Adrenal gland (tissue), 19 donors: ENCODE data around the gene NXPH3. TPM values are rescaled to one million over a fixed set of nuclear protein-coding genes. Genes with fewer than 3 reads are reported as not detected.

Source experiments
- DNase-seq, 7 donors: peaks; one replicate each; pipeline ENCODE4 v3.0.0-alpha.2; 2019 to 2020
- H3K27ac ChIP-seq, 5 donors: fragments of 200-600 bp; sonication (generic) in 4 of 5; 1 replicate in 3 of 5; 2 replicates in 2 of 5; pipeline versions ENCODE4 v1.5.1 to v1.8.0; 2016 to 2020; ENCODE audit warnings: mild to moderate bottlenecking in 1 of 5
- H3K27me3 ChIP-seq: fragments of 200-600 bp; 2 replicates; pipeline ENCODE4 v1.8.0; 2021
- H3K36me3 ChIP-seq, 2 donors: fragments of 200-600 bp; replicated peaks in 1 of 2; 1 replicate in 1 of 2; 2 replicates in 1 of 2; pipeline versions ENCODE4 v1.5.1 to v1.8.0; 2018 to 2022
- H3K4me1 ChIP-seq, 2 donors: fragments of 200-600 bp; replicated peaks in 1 of 2; 1 replicate in 1 of 2; 2 replicates in 1 of 2; pipeline versions ENCODE4 v1.5.1 to v1.8.0; 2018 to 2021
- H3K4me3 ChIP-seq, 4 donors: fragments of 200-600 bp; sonication (generic) in 3 of 4; one replicate each; pipeline ENCODE4 v1.5.1; 2016 to 2018
- H3K9me3 ChIP-seq, 3 donors: fragments of 200-600 bp; sonication (generic) in 1 of 3; replicated peaks in 1 of 3; 1 replicate in 2 of 3; 2 replicates in 1 of 3; pipeline versions ENCODE4 v1.5.1 to v1.8.0; 2016 to 2021
- CTCF ChIP-seq, 6 experiments: fragments of 450-650 bp in 4 of 6; fragments of 200-600 bp in 2 of 6; sonication (generic) in 1 of 6; IDR thresholded peaks; 1 replicate in 5 of 6; 2 replicates in 1 of 6; pipeline versions ENCODE4 v1.5.1 to v1.8.0; 2016 to 2021; ENCODE audit warnings: antibody characterized with exemption in 6 of 6, mild to moderate bottlenecking in 2 of 6, moderate library complexity in 1 of 6
- POLR2A ChIP-seq, 2 donors: fragments of 450-650 bp; IDR thresholded peaks; one replicate each; pipeline ENCODE4 v1.6.1; 2017; ENCODE audit warnings: antibody characterized with exemption in 2 of 2, mild to moderate bottlenecking in 2 of 2, moderate library complexity in 1 of 2
- WGBS, 4 donors: extraction: QIAGEN DNeasy Blood & Tissue Kit in 2 of 4; methylation state at CpG; one replicate each; pipeline versions ENCODE4 v1.1.5 to v1.1.7; 2013 to 2017; 5-methylcytosine and 5-hydroxymethylcytosine counted together
- intact Hi-C, 2 donors: fragments of 100-400 bp; cut with DNase I; formaldehyde crosslinking; loops; one replicate each; pipeline versions ENCODE4 v1.14.1 to v1.15.0; 2022 to 2023
- long read RNA-seq, 10 donors: library from polyadenylated mRNA in 3 of 10; unstranded in 2 of 10; stranded (forward) in 1 of 10; transcript quantifications; one replicate each; pipeline ENCODE4 v2.0.0 and lab custom pipeline, GENCODE V29; 2021 to 2026
- polyA plus RNA-seq, 3 donors: library from polyadenylated mRNA; stranded (reverse); fragments of 200-250 nt in 2 of 3; fragments of 350-450 nt in 1 of 3; fragmentation: Illumina TruSeq in 1 of 3; extraction: RNeasy Lipid Tissue Mini Kit (QIAGEN cat#74804) in 1 of 3; gene quantifications; one replicate each; pipeline ENCODE4 v1.2.3, GENCODE V29; 2013 to 2014
- total RNA-seq, 9 donors: library from RNA; depleted of rRNA in 4 of 9; stranded (reverse); fragments of >200 nt in 4 of 9; fragments of 120-200 nt in 1 of 9; fragmentation: NEBNext Ultra II Directional in 1 of 9; extraction: Animal tissue kit (Norgen Biotek cat#: 25700) in 1 of 9; gene quantifications; one replicate each; pipeline versions ENCODE4 v1.1.0 to v1.2.4, GENCODE V29; 2013 to 2023
- donor health status: healthy with polysubstance abuse.
- donor health status: Bipolar disorder and iron deficiency.
- donor health status: DM: yes; HTN: yes; CAD: no.
- donor health status: DM: no; HTN: no; CAD: no.
- donor health status: DM: no; HTN: no; CAD: no.
- donor health status: DM: yes; HTN: yes; CAD: no.

Gene NXPH3
- total RNA-seq, result 1 to 10 TPM in 6 of 9 donors, under 1 TPM in 3; 0.30 to 6.1 (median 1.3) TPM
- polyA plus RNA-seq, result 1 to 10 TPM in 1 of 3 donors, under 1 TPM in 2; 0.80 to 1.3 (median 0.88) TPM
- long read RNA-seq, donor 1, result 0 reads
- long read RNA-seq, donor 2, result 0 reads
- long read RNA-seq, donor 3, result 0 reads
- long read RNA-seq, donor 4, result 0 reads
- long read RNA-seq, donor 5, partial matches to known transcripts, result 0 of 1 reads
- long read RNA-seq, donor 5, other reads (novel, unspliced or antisense), result 0 of 1 reads
- long read RNA-seq, donor 6, result 0 reads
- long read RNA-seq, donor 7, full-length matches to known transcripts, result 1 of 1 reads
- long read RNA-seq, donor 7, partial matches to known transcripts, result 0 of 1 reads
- long read RNA-seq, donor 7, other reads (novel, unspliced or antisense), result 0 of 1 reads
- long read RNA-seq, donor 8, result 0 reads
- long read RNA-seq, donor 9, full-length matches to known transcripts, result 2 of 2 reads
- long read RNA-seq, donor 9, partial matches to known transcripts, result 0 of 2 reads
- long read RNA-seq, donor 9, other reads (novel, unspliced or antisense), result 0 of 2 reads
- long read RNA-seq, donor 10, result 0 reads

- intact Hi-C loops, result loop anchor here (10.0 kb wide), 2 partner anchors 279 to 419 kb away; partner anchors contain the start of gene DLX3 (in 1 of the 2)
- H3K27ac ChIP-seq, result peak within 1 kb of the TSS in 2 of 5 donors; percentile 38 to 45
- peak in 4 of 7 donors; percentile 47 to 58 (median 49) for DNase-seq
Observed at GRCh38 chr17:49575679-49576087, at the start of gene NXPH3. Gene NXPH3, plus strand, starts transcription at chr17:49575871. Its CDS starts 349 bp downstream, at chr17:49576220.

GRCh38 chr17:49527927-49528651 lies 47.6 kb upstream of the NXPH3 start:
- no peaks in the 10 kb centered on the region for H3K9me3 ChIP-seq
- H3K27me3 ChIP-seq, result peaks cover 4% of the 10 kb centered on the region
- peak in 1 of 7 donors; percentile 8 for DNase-seq
- TF ChIP-seq POLR2A (IDR thresholded peaks at IDR 0.05), result no peak
- TF ChIP-seq CTCF (IDR thresholded peaks at IDR 0.05), result no peak
- H3K27ac ChIP-seq, result no peak overlapping the region
- no peak overlapping the region for H3K4me3 ChIP-seq
- no peaks in the 10 kb centered on the region for H3K4me1 ChIP-seq
- WGBS, 4 donors, result 54 to 70% (median 66%) methylated on average over 6 to 11 of the region's 11 CpGs
- H3K36me3 ChIP-seq, result no peaks in the 10 kb centered on the region
- intact Hi-C loops, result no loop called here

More at GRCh38 chr17:49575679-49576087, at the start of gene NXPH3:
- H3K9me3 ChIP-seq, result no peaks in the 10 kb centered on the region
- H3K4me3 ChIP-seq, result peak within 1 kb of the TSS in 3 of 4 donors; percentile 7 to 68 (median 11)
- no peaks in the 10 kb centered on the region for H3K36me3 ChIP-seq
- H3K27me3 ChIP-seq, result peaks cover 6% of the 10 kb centered on the region
- H3K4me1 ChIP-seq, result peaks cover 4 to 9% of the 10 kb centered on the region in 2 donors
- 1 to 3% (median 2%) methylated on average over 9 to 55 of the region's 55 CpGs for WGBS, 4 donors
- TF ChIP-seq POLR2A (IDR thresholded peaks at IDR 0.05) (no peak), CTCF (IDR thresholded peaks at IDR 0.05) (peak in 3 of 6 experiments; percentile 58 to 81 (median 67))

- DNase-seq, result peak in 1 of 7 donors; percentile 5
- Histone ChIP-seq H3K4me3 (no peak overlapping the region), H3K27me3 (peaks cover 12% of the 10 kb centered on the region), H3K4me1 (no peaks in the 10 kb centered on the region), H3K27ac (no peak overlapping the region), H3K9me3 (no peaks in the 10 kb centered on the region), H3K36me3 (no peaks in the 10 kb centered on the region)
- intact Hi-C loops, result no loop called here
- WGBS, 4 donors, result 87 to 95% (median 91%) methylated on average over 3 of the region's 3 CpGs
- TF ChIP-seq POLR2A (IDR thresholded peaks at IDR 0.05) (no peak), CTCF (IDR thresholded peaks at IDR 0.05) (no peak)
Observed at GRCh38 chr17:49528966-49529365, 46.7 kb upstream of the NXPH3 start.

GRCh38 chr17:49530118-49530517 lies 45.6 kb upstream of the NXPH3 start:
- Histone ChIP-seq H3K27ac (no peak overlapping the region), H3K36me3 (no peaks in the 10 kb centered on the region), H3K27me3 (peaks cover 13% of the 10 kb centered on the region), H3K9me3 (no peaks in the 10 kb centered on the region), H3K4me3 (no peak overlapping the region), H3K4me1 (no peaks in the 10 kb centered on the region)
- no peak for DNase-seq
- intact Hi-C loops, result no loop called here
- TF ChIP-seq POLR2A (IDR thresholded peaks at IDR 0.05) (no peak), CTCF (IDR thresholded peaks at IDR 0.05) (no peak)
- WGBS, 4 donors, result 89 to 100% (median 96%) methylated on average over 1 of the region's 1 CpG
